HG03442 (cell line): ENCODE data around the gene STON2.
A peak's percentile ranks its signal among the peaks of the same experiment; 100 is the strongest.
"Not testable (repeated sequence)": the region's sequence is repeated elsewhere in the genome, so short reads cannot be mapped to it uniquely, and the experiment has no call there.

ENCODE experiments used
- ATAC-seq: cut with Tn5 transposase; IDR thresholded peaks from one replicate; pipeline ENCODE4 v1.9.1; 2021; ENCODE audit warnings: mild to moderate bottlenecking, moderate library complexity; ENCODE audit not compliant: unreplicated experiment

The STON2 gene, protein sequence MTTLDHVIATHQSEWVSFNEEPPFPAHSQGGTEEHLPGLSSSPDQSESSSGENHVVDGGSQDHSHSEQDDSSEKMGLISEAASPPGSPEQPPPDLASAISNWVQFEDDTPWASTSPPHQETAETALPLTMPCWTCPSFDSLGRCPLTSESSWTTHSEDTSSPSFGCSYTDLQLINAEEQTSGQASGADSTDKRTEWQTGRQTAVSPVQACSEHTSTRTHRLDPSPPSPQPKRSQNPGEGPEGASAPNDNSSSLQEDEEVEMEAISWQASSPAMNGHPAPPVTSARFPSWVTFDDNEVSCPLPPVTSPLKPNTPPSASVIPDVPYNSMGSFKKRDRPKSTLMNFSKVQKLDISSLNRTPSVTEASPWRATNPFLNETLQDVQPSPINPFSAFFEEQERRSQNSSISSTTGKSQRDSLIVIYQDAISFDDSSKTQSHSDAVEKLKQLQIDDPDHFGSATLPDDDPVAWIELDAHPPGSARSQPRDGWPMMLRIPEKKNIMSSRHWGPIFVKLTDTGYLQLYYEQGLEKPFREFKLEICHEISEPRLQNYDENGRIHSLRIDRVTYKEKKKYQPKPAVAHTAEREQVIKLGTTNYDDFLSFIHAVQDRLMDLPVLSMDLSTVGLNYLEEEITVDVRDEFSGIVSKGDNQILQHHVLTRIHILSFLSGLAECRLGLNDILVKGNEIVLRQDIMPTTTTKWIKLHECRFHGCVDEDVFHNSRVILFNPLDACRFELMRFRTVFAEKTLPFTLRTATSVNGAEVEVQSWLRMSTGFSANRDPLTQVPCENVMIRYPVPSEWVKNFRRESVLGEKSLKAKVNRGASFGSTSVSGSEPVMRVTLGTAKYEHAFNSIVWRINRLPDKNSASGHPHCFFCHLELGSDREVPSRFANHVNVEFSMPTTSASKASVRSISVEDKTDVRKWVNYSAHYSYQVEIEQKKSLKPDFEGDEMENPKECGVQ

DNA sequence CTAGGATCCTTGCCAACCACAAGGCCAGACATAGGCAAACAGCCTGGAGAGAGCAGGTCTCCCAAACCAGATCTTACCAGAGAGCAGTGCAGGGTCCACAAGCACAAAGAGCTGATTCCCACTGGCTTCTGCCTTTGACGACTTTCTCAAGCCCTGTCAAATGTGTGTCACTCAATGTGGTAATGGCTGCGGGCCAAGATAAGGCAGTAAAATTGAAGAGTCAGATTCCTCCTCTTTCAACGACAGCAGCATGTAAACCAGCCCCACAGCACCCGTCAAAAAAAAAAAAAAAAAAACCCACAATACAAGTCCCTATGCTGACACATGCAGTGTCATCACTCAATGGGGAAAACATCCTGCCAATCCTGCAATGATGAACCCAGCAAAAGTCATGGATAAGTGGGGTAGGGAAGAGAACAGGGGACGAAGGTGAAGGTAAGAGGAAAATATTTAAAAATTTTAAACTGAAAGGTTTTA lies at the start of gene STON2:
TSS of gene STON2 (minus strand) at position 123 of the 477 bp plus-strand sequence. CDS start 1,942 bp downstream, outside the sequence.
- no peak for ATAC-seq

DNA sequence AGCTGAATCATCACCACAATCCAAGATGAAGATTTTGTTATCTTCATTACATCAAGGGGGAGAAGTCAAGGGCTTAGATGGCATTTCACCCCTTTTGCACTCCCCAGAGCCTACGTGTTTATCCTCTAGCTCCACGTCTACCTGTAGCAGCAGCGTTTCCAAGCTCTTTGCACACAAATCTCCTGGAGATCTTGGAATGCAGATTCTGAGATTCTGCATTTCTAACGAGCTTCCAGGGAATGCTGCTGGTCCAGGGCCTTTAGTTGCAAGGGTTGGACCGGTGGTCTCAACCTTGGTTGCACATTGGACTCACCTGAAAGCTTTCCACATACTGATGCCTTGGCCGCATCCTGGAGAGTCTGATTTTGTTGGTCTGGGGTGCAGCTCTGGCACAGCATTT lies 49.5 kb upstream of the STON2 start:
- ATAC-seq = no peak

DNA sequence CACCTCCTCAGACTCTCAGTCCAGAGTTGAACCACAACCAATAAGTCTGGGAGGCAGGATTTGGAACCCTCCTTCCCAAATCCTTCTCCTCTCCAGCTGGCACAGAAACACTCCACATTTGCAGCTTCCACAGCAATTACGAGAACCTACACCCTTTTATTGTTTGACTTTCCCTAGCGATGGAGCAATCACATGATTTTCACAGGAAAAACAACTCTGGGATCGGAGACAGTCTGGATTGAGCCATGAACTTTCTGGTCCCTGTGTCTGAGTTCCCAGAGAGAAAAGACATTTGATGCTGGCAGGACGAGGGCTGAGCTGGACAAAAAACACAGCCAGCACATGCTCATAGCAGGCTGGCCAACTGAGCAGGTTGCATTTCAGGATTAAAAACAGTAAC lies 49.0 kb upstream of the STON2 start:
- ATAC-seq = no peak

DNA sequence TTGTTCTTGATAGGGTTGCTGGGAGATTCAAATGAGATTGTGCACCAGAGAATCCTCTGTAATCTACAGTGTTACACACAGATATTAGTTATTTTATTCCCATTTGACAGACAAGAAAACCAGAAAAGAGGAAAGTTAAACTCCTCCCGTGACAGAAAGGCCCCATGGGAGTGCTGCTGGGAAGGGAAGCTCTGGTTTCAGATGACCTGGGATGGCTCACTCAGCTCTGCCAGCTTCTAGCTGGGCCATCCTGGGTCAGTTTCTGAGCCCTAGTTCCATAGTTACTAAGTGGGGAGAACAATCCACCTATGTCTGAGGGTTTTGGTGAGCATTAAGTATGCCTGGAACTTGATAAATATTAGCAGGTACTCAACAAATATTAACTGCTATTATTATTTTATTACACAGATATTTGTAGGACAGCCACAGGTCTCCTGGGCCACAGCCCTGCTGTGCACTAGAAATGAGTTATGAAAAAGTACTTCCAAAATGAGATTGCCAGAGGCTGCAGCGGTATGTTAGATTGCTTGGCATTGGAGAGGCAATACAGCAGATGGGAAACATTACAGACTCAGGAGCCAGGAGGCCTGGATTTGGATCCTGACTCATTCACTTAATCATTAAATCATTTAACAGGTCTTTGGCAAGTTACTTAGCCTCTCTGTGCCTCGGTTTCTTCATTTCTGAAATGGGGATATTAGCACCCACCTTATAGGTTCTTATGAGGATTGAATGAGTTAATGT lies 47.1 kb upstream of the STON2 start:
- no peak for ATAC-seq

DNA sequence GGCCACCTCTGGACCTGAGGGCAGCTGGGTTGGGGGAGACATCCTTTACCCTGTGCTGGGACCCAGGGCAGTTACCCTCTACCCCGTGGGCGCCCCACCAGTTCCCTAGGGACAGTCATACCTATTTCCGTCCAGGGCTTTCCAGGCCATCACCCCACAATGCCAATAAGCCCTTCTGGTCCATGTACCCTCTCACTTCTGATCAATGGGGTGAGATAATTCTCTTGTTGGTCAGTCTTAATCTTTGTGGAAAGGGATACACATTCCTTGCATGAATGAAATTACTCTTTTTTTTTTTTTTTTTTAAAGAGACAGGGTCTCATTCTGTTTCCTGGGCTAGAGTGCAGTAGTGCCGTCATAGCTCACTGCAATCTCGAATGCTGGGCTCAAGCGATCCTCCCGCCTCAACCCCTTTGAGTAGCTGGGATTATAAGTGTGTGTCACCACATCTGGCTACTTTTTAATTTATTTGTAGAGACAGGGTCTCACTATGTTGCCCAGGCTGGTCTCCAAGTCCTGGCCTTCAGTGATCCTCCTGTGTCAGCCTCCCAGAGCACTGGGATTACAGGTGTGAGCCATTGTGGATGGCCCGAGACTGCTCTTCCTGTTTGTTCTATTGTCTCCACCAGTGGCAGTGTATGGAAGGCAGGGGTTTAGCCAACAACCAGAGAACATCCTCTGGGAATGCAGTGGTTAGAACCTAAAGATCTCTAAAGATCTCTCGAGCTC lies 46.3 kb upstream of the STON2 start:
- no peak for ATAC-seq

DNA sequence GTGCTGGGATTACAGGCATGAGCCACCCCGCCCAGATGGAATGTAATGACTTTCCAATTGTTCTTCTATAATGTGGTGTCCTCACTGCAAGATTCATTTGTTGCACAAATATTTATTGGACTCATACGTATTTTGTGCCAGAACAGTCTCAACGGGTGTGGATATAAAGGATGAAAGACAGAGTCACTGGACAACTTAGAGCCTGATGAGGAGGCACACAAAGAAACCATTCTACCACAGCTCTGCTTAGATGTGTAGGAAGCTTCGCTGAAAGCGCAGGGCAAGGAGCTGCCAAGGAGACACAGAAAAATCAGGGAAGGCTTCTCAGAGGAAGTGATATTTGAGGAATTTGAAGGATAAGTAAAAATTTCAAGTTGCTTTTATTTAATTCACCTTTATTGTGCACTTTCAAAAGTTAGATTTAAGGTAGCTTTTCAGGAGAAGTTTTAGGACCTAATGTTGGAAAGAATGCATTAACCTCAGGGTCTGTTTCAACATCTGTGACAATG lies 41.6 kb upstream of the STON2 start:
- no peak for ATAC-seq

DNA sequence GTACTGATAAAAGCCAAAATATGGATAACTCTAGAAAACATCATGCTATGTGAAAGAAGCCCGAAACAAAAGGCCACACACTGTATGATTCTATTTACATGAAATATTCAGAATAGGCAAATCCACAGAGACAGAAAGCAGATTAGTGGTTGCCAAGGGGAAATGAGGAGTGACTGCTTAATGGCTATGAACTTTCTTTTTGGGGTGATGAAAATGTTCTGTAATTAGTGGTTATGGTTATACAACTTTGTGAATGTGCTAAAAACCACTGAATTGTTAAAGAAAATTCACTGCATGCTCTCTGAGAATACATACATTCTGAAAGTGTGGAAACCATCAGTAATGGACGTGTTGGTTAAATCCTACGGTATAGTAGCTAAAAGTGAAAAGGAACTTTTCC lies 39.9 kb upstream of the STON2 start:
- no peak for ATAC-seq

DNA sequence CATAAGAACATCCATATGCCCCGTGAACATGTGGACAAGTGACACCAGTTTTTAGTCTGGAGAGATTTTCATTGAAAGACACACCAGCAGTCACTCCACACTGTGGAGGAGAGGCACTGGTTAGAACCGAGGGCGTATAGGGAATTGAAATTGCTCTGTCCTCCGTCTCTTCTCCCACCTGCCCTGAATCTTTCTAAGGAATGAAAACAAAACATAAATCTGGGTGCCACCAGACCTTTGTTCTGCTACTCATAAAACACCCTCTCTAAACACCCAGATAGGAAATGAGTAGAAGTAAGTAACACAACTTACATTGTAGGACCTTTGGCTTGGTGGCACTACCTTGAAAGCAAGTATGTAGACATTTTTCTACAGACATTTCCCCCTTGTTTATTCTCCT lies 37.1 kb upstream of the STON2 start:
- ATAC-seq = no peak

DNA sequence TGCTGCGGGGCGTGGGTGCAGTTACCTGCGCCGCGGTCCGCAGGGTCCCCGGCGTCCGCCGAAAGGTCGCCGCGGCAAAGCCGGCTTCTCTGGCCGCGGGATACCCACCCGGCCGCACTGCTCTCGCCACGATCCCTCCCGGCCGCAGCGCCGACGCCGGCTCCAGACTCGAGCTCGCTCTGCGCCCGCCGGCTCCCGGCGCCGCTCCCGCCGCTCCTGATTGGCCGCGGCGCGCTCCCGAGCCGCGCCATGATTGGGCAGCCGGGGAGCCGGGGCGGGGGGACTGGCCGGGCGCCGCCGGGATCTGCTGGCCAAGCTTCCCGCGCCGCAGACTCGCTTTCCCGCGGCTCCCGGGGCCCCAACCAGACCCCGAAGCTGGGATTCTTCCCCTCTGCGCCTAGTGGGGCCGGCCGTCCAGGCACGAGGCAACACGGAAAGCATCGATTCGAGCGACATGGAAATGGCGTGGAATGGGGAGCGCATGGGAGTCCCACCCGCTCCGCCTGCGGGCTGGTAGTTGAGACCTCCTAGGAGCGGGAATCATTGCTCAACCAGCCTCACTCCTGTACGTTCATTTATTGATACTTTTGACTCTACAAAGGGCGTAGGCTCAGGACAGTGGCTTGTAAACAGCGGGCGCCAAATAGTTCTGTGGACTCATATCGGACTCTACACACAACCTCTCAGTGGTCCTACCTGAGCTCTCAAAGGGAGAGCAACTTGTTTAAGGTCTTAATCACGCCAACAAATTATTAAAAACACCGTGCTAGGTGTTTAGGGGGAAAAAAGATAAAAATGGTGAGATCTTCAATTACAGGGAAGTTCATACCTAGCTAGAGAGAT lies 36.4 kb upstream of the STON2 start:
- ATAC-seq = peak; percentile 88

DNA sequence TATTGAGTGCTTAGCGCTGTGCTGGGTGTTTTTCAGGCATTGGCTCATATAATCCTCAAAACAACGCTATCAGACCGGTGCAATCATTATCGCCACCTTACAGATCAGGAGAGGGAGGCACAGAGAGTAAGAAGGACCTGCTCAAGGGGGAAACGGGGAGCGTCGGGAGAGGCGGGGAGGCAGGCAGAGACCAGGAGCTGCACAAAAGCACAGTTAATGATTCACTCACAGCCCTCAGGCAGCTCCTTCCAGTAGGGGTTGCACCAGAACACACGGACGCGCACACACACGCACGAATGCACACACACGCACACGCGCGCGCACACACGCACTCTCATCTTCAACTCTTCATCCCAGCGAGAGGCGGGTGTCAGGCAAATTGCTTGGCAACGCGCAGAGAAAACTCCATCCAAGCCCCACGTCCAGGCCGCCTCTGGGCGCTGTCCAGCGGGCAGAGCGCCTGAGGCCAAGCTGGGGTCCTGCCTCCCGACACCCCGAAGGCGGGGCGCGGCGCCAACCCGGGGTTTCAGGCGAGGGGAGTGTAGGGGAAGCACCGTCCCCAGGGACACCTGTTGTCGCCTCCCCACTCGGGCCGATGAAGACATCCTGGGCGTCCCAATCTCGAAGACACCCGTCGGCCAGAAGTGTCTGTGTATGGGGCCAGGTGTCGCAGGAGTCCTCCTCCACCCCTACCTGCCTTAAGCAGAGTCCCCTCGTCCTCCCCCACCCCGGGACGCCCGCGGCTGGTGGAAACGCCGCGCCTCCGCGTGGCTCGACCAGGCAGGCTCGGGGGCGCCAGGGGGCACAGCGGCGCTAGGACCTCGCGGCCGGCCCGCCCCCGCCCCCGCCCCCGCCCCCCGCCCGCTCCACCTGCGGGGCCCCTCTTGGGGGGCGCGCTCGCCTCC lies 35.5 kb upstream of the STON2 start:
- ATAC-seq = peak; percentile 28

DNA sequence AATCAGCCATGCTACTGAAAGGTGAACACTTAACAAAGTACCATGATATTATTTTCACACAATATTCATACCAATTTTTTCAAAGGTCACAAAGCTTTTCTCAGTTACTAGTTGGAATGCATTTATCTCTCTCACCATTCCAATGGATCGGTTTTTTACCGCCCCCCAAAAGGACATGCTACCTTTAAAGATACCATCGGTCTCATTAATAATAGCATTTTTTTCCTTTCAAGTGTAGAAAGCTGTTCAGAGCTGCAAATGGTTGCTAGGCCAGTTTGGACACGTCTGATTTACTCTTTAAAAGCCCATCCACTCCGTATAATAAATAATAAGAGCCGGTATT lies 34.9 kb upstream of the STON2 start:
- no peak for ATAC-seq

DNA sequence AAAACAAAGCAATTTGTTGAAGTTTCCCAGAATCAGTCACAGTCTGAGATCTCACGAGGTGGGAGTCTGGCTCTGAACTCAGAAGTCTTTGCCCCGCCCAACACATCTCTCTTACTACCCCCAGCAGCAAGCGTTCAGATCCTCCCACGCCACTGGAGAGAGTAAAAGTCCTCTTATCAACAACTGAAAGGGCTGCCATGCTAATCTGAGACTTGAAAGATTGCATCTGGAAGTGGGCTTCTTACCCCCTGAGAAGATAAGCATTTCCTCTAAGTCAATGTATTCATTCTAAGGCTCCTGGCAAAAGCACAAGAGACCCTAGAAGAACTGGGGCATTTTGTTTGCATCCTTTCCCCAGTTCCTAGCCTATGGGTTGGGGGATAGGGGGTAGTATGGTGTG lies 34.1 kb upstream of the STON2 start:
- ATAC-seq = no peak

DNA sequence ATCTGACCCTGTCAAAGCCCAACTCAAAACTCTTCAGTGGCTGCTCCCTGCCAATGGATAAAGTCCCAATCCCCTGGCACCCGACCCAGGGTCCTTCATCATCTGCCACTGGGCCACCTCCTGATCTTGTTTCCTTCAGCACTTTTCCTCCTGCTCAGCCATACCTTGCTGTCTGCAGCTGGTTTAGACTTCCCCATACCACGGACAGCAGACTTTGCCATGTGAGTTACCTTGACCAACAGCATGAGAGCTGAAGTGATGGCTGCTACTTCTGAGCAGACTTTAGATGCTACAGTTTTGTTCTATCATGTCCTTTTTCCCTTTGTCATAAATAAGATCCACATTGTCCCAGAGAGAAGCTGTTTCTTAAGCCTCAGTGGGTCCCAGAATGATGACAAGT lies 33.3 kb upstream of the STON2 start:
- ATAC-seq = no peak

DNA sequence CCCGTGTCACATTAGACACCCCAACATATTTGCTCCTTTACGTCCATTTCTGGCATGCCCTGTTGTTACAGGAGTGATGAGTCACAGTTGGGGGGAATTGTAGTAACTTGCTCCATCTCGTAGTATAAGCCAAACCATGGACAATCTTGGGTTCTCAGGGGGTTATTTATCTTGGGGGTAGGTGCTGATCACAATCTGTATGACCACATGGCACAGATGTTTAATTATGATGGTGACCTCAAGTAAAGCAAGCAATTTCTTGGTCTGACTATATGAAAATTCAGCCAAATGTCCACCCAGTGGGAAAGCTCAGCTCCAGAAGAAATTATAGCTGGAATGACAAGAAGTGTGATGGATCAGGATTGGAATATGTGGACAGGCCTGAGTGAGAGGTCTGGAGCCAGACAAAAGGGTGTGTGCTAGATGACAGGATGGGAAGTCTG lies 32.1 kb upstream of the STON2 start:
- ATAC-seq = no peak

DNA sequence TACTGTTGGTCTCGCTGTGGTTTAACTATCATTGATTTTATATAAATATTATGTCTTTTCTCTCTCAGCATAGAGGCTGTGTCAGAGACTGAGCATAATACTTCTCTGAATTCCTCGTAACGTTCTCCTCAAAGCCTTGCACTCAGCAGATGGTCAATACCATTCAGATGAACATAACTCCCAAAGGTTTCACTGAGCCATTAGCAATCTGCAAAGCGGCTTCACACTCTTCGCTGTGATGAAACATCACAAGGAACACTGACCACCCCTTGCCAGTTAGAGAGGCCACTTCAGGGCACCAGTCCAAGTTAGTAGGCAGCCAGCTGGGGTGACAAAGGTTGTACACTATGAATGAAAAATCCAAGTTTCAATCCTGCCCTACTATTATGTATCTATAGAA lies 30.1 kb upstream of the STON2 start:
- ATAC-seq = no peak

DNA sequence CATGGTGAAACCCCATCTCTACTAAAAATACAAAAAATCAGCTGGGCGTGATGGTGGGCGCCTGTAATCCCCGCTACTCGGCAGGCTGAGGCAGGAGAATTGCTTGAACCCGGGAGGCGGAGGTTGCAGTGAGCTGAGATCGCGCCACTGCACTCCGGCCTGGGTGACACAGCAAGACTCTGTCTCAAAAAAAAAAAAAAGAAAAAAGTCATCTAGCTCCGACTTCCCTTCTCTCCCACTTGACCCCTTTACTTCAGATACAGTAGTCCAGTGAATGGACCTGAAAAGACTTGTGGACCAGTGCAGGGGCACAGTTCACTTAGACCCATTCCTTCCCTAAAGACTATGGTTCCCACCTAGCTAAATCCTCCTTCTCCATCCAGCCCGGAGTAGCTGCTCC lies 29.6 kb upstream of the STON2 start:
- not testable (repeated sequence) for ATAC-seq

DNA sequence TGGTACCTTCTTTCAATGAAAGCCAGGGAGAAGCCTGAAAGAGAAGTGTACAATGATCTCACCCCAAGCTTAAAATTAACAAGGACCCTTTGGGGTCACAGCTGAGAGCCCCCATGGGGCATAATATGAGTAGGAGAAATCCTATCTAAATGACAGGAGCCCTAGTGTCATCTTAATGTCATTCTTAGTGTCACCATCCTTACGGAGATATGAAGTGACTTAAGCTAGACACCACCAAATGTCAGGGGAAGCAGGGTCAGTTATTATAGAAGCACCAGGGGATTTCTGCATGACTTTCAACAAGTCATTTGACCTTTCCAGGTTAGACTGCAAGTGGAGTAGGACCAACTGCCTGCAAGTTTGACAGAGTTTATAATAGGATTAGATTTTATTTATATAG lies 28.9 kb upstream of the STON2 start:
- no peak for ATAC-seq

DNA sequence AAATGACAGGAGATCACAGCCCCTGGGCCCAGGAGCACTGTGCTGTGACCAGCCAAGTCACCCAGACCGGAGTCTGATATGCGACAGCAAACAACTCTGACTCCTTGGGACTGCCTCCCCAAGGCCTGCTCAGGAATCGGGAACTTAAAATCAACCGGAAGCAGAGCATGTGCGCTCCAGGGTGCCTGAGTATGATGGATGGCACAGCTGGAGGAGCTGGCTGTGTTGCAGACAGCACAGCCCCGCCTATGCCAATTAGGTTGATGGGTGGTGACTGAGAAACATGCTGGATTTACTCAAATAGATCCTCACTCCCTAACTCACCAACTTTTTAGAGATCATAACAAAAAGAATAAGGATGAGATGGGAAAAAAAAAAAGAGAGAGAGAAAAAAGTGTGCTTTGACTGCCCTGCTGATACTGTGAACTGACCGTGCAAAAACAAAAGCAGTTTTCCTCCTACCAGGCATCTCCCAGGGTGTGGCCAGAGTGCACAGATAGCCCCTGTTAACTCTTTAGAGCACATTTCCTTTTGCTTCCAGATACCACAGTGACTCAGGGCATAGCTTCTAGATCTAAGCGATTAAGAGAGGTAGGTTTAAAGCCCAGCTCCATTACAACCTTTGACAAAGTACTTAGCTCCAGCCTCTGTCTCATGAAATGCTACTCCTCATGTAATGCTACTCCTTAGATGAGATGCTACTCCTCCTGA lies 27.4 kb upstream of the STON2 start:
- ATAC-seq = no peak
